GM12891 (cell line): ENCODE data around the gene TSSK3.

ENCODE experiments used
- PAX5 ChIP-seq: IDR thresholded peaks from 2 replicates; pipeline ENCODE4 v1.6.1; 2011; ENCODE audit warnings: low read length, moderate library complexity, mild to moderate bottlenecking; ENCODE audit not compliant: insufficient read depth, severe bottlenecking
- POLR2A ChIP-seq: IDR thresholded peaks from 2 replicates; pipeline ENCODE4 v1.6.1; 2011; ENCODE audit warnings: low read depth, low read length, control low read depth
- POLR2AphosphoS5 ChIP-seq: IDR thresholded peaks from 2 replicates; pipeline ENCODE4 v1.6.1; 2011; ENCODE audit warnings: low read depth, low read length, control low read depth
- SPI1 ChIP-seq: IDR thresholded peaks from 2 replicates; pipeline ENCODE4 v1.6.1; 2011; ENCODE audit warnings: low read depth, low read length, control low read depth
- TAF1 ChIP-seq: IDR thresholded peaks from 2 replicates; pipeline ENCODE4 v1.6.1; 2011; ENCODE audit warnings: low read depth, low read length, control low read depth

GRCh38 chr1:32406629-32407111 is 44.3 kb downstream of the TSSK3 start:
- TF ChIP-seq POLR2A (no peak), TAF1 (no peak), SPI1 (no peak), PAX5 (no peak), POLR2AphosphoS5 (no peak)
